Left lung (tissue), 10 donors: Measurements from ENCODE around the gene TAF8. TPM values are rescaled to one million over a fixed set of nuclear protein-coding genes. Genes with fewer than 3 reads are reported as not detected.
A peak's percentile ranks its signal among the peaks of the same experiment; 100 is the strongest.

ENCODE experiments used
- ATAC-seq: fragments of 200-7000 bp; cut with Tn5 transposase; one replicate; pipeline ENCODE4 v1.9.1; 2020; ENCODE audit warnings: moderate library complexity
- DNase-seq, 4 donors: peaks; one replicate each; pipeline ENCODE4 v3.0.0-alpha.2; 2013 to 2020
- H3K27ac ChIP-seq, 2 donors: fragments of 200-600 bp; sonication (generic) in 1 of 2; one replicate each; pipeline versions ENCODE4 v1.5.0 to v1.8.0; 2020 to 2021
- H3K27me3 ChIP-seq, 2 donors: fragments of 200-600 bp; sonication (generic) in 1 of 2; one replicate each; pipeline versions ENCODE4 v1.5.0 to v1.8.0; 2020 to 2021
- H3K36me3 ChIP-seq, 2 donors: fragments of 200-600 bp; sonication (generic) in 1 of 2; one replicate each; pipeline versions ENCODE4 v1.5.0 to v1.8.0; 2020 to 2021
- H3K4me1 ChIP-seq, 2 donors: fragments of 200-600 bp; one replicate each; pipeline ENCODE4 v1.8.0; 2021
- H3K4me3 ChIP-seq, 2 donors: fragments of 200-600 bp; sonication (generic) in 1 of 2; one replicate each; pipeline versions ENCODE4 v1.5.0 to v1.8.0; 2020 to 2021; ENCODE audit warnings: mild to moderate bottlenecking in 1 of 2
- H3K9me3 ChIP-seq, 2 donors: fragments of 200-600 bp; sonication (generic) in 1 of 2; one replicate each; pipeline versions ENCODE4 v1.5.0 to v1.8.0; 2020 to 2021
- CTCF ChIP-seq, 2 donors: fragments of 200-600 bp; sonication (generic) in 1 of 2; IDR thresholded peaks; one replicate each; pipeline versions ENCODE4 v1.5.0 to v1.8.0; 2021; ENCODE audit warnings: antibody characterized with exemption in 2 of 2
- intact Hi-C, 2 donors: fragments of 100-400 bp; cut with DNase I; formaldehyde crosslinking; loops; one replicate each; pipeline versions ENCODE4 v1.11.2 to v1.14.2; 2022
- polyA plus RNA-seq, 6 donors: library from polyadenylated mRNA; unstranded; fragments of 120-200 nt; gene quantifications; one replicate each; pipeline ENCODE4 v1.2.1, GENCODE V29; 2013; ENCODE audit not compliant: insufficient read length in 6 of 6
- total RNA-seq, 2 donors: library from RNA; stranded (reverse); fragmentation: NEBNext Ultra II Directional; extraction: Animal tissue kit (Norgen Biotek cat#: 25700); gene quantifications; one replicate each; pipeline ENCODE4 v1.2.1, GENCODE V29; 2021
- donor health status: DM: no; HTN: yes; CAD: no.
- donor health status: DM: no; HTN: no; CAD: no.

Gene TAF8
- total and polyA plus RNA-seq, 8 donors, result 26.4 to 32.0 (median 27.9) TPM

GRCh38 chr6:42125663-42126062, 75.3 kb downstream of the TAF8 start:
- no peak for ATAC-seq
- H3K36me3 ChIP-seq, result peaks cover 0 to 26% of the 10 kb centered on the region in 2 donors
- no peak for TF ChIP-seq CTCF (IDR thresholded peaks at IDR 0.05)

GRCh38 chr6:42128460-42129359, 78.4 kb downstream of the TAF8 start:
- ATAC-seq, result peak; percentile 44
- Histone ChIP-seq H3K27me3 (no peaks in the 10 kb centered on the region), H3K9me3 (no peaks in the 10 kb centered on the region), H3K4me3 (no peak overlapping the region), H3K36me3 (peaks cover 0 to 26% of the 10 kb centered on the region in 2 donors), H3K27ac (no peak overlapping the region), H3K4me1 (no peaks in the 10 kb centered on the region)
- DNase-seq, result peak in 1 of 4 donors; percentile 49
- intact Hi-C loops, result no loop called here
- TF ChIP-seq CTCF (IDR thresholded peaks at IDR 0.05), result no peak

More at GRCh38 chr6:42125663-42126062, 75.3 kb downstream of the TAF8 start:
- no peak for DNase-seq
- Histone ChIP-seq H3K27ac (no peak overlapping the region), H3K4me1 (no peaks in the 10 kb centered on the region), H3K9me3 (no peaks in the 10 kb centered on the region), H3K4me3 (no peak overlapping the region), H3K27me3 (no peaks in the 10 kb centered on the region)
- intact Hi-C loops, result no loop called here

GRCh38 chr6:42129360-42129676, 79.0 kb downstream of the TAF8 start:
- peaks cover 0 to 26% of the 10 kb centered on the region in 2 donors for H3K36me3 ChIP-seq
- no peak overlapping the region for H3K27ac ChIP-seq
- no peak for ATAC-seq
- H3K4me3 ChIP-seq, result no peak overlapping the region
- no peak for DNase-seq
- no peaks in the 10 kb centered on the region for H3K4me1 ChIP-seq
- no peak for TF ChIP-seq CTCF (IDR thresholded peaks at IDR 0.05)
- H3K9me3 ChIP-seq, result no peaks in the 10 kb centered on the region
- intact Hi-C loops, result no loop called here
- H3K27me3 ChIP-seq, result no peaks in the 10 kb centered on the region

GRCh38 chr6:42131531-42131930, 81.2 kb downstream of the TAF8 start:
- Histone ChIP-seq H3K9me3 (no peaks in the 10 kb centered on the region), H3K36me3 (peaks cover 0 to 13% of the 10 kb centered on the region in 2 donors), H3K27me3 (no peaks in the 10 kb centered on the region), H3K27ac (no peak overlapping the region), H3K4me1 (peaks cover 0 to 1% of the 10 kb centered on the region in 2 donors), H3K4me3 (no peak overlapping the region)
- intact Hi-C loops, result no loop called here
- ATAC-seq, result no peak
- no peak for TF ChIP-seq CTCF (IDR thresholded peaks at IDR 0.05)
- DNase-seq, result peak in 1 of 4 donors; percentile 57

GRCh38 chr6:42133926-42134325, 83.6 kb downstream of the TAF8 start:
- intact Hi-C loops, result no loop called here
- Histone ChIP-seq H3K9me3 (no peaks in the 10 kb centered on the region), H3K4me3 (no peak overlapping the region), H3K36me3 (no peaks in the 10 kb centered on the region), H3K27ac (no peak overlapping the region), H3K27me3 (no peaks in the 10 kb centered on the region), H3K4me1 (peaks cover 0 to 3% of the 10 kb centered on the region in 2 donors)
- peak in 1 of 4 donors; percentile 41 for DNase-seq
- no peak for ATAC-seq
- no peak for TF ChIP-seq CTCF (IDR thresholded peaks at IDR 0.05)
